HUES48 (cell line): ENCODE results near the gene IL15.

ENCODE experiments used
- H3K27ac ChIP-seq: one replicate; pipeline ENCODE4 v1.7.0; 2013; ENCODE audit warnings: low read depth, low read length, inconsistent platforms
- H3K27me3 ChIP-seq: 2 replicates; pipeline ENCODE4 v1.6.1; 2013; ENCODE audit warnings: mild to moderate bottlenecking, low read length; ENCODE audit not compliant: control insufficient read depth, insufficient read depth
- H3K36me3 ChIP-seq: 2 replicates; pipeline ENCODE4 v1.6.1; 2013; ENCODE audit warnings: low read length; ENCODE audit not compliant: control insufficient read depth, insufficient read depth
- H3K4me1 ChIP-seq: 2 replicates; pipeline ENCODE4 v1.6.1; 2013; ENCODE audit warnings: mild to moderate bottlenecking, low read length; ENCODE audit not compliant: control insufficient read depth, insufficient read depth
- H3K4me3 ChIP-seq: 2 replicates; pipeline ENCODE4 v1.5.1; 2013; ENCODE audit warnings: mild to moderate bottlenecking, low read depth, low read length
- H3K9ac ChIP-seq: 2 replicates; pipeline ENCODE4 v1.6.1; 2013; ENCODE audit warnings: mild to moderate bottlenecking, low read depth, low read length, moderate library complexity
- H3K9me3 ChIP-seq: 2 replicates; pipeline ENCODE4 v1.6.1; 2013; ENCODE audit warnings: low read length; ENCODE audit not compliant: control insufficient read depth, insufficient read depth

The IL15 gene

GRCh38 chr4:141646969-141647368 is 10.6 kb downstream of the IL15 start:
- Histone ChIP-seq H3K4me3 (no peak overlapping the region), H3K36me3 (no peaks in the 10 kb centered on the region), H3K27ac (no peak overlapping the region), H3K4me1 (no peaks in the 10 kb centered on the region), H3K27me3 (no peaks in the 10 kb centered on the region), H3K9me3 (no peaks in the 10 kb centered on the region), H3K9ac (no peak overlapping the region)

DNA sequence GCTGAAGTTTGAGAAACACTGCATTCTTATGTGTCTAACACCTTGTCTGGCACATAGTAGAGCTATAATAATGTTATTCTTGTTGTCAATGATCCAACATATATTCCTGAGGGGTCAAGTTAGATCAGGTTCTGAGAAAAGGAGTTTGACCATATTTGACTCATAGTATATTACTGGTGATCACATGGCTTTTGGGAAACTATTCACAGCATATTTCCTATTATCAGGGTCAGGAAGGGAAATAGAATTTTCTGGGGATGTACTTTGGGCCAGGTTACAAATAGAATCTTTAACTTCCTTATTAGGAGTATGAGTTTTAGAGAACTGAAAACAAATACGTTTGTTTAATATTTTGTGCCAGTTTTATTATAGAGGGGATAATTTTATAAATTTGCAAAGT is 11.6 kb downstream of the IL15 start:
- H3K4me1 ChIP-seq = no peaks in the 10 kb centered on the region
- H3K4me3 ChIP-seq = no peak overlapping the region
- H3K9ac ChIP-seq = no peak overlapping the region
- H3K27me3 ChIP-seq = no peaks in the 10 kb centered on the region
- H3K36me3 ChIP-seq = no peaks in the 10 kb centered on the region
- H3K27ac ChIP-seq = no peak overlapping the region
- H3K9me3 ChIP-seq = no peaks in the 10 kb centered on the region

DNA sequence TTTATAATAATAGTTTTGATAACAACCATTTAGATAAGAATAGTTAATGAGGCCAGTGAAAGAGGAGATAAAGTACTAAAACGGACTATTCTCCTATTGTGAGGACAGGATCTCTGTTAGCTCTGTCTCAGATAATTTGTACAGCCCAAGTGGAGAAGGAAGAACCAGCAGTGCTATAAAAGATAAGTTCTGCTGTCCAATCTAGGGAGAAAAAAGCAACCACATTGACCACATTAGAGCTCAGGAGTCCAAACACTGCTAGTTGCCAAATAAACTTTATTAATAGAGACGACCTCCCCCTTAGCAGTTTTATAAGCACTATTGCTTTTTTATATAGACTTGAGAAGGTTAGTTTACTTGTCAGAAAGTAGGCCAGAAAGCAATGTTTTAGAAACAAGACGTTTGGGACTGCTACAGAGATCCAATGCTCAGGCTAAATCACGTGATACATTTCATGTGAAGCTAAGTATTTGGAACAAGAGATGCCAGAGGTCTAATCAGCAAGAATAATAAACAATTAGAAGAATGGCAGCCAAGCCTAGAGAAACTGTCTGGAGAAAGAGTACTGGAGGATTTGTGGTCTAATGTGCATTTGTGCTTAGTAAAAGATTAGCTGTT is 15.9 kb downstream of the IL15 start:
- Histone ChIP-seq H3K36me3 (no peaks in the 10 kb centered on the region), H3K27ac (no peak overlapping the region), H3K9ac (no peak overlapping the region), H3K27me3 (no peaks in the 10 kb centered on the region), H3K4me3 (no peak overlapping the region), H3K9me3 (no peaks in the 10 kb centered on the region), H3K4me1 (no peaks in the 10 kb centered on the region)

GRCh38 chr4:141654098-141654497 is 17.7 kb downstream of the IL15 start:
- Histone ChIP-seq H3K27me3 (no peaks in the 10 kb centered on the region), H3K36me3 (no peaks in the 10 kb centered on the region), H3K9ac (no peak overlapping the region), H3K9me3 (no peaks in the 10 kb centered on the region), H3K4me3 (no peak overlapping the region), H3K4me1 (no peaks in the 10 kb centered on the region), H3K27ac (no peak overlapping the region)

DNA sequence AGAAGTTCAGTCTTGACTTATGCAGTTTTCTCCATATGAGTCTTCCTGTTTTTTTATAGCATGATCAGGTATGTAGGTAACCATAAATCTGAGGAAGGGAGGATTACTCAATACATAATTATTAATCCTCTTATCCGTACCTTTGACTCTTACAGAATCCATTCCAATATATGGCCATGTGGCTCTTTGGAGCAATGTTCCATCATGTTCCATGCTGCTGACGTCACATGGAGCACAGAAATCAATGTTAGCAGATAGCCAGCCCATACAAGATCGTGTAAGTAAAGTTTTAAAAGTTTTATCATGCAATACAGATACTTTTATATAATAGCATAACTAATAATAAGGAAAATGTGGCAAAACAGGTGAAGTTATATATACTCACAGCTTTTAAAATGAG is 19.6 kb downstream of the IL15 start:
- Histone ChIP-seq H3K4me1 (no peaks in the 10 kb centered on the region), H3K27ac (no peak overlapping the region), H3K9ac (no peak overlapping the region), H3K4me3 (no peak overlapping the region), H3K36me3 (no peaks in the 10 kb centered on the region), H3K9me3 (no peaks in the 10 kb centered on the region), H3K27me3 (no peaks in the 10 kb centered on the region)

GRCh38 chr4:141657550-141658250 is 21.3 kb downstream of the IL15 start:
- H3K9ac ChIP-seq = no peak overlapping the region
- no peak overlapping the region for H3K27ac ChIP-seq
- no peaks in the 10 kb centered on the region for H3K36me3 ChIP-seq
- no peaks in the 10 kb centered on the region for H3K9me3 ChIP-seq
- no peaks in the 10 kb centered on the region for H3K4me1 ChIP-seq
- no peak overlapping the region for H3K4me3 ChIP-seq
- H3K27me3 ChIP-seq = no peaks in the 10 kb centered on the region

DNA sequence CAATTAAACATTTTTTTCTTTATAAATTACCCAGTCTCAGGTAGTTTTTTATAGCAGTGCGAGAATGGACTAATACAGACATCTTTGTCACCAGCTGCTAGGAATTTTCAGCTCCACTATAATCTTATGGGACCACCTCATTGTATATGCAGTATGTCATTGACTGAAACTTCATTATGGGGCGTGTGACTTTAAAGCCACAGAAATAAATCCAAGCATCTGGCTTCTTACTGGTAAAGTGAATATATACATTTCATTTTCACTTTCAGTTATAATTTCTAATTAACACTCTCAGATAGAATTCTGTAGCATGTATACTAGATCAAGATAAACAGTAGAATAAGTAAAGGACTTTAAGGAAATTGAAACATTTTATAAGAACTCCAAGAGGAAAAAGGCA is 21.9 kb downstream of the IL15 start:
- H3K4me3 ChIP-seq = no peak overlapping the region
- H3K27me3 ChIP-seq = no peaks in the 10 kb centered on the region
- H3K9ac ChIP-seq = no peak overlapping the region
- H3K9me3 ChIP-seq = no peaks in the 10 kb centered on the region
- no peaks in the 10 kb centered on the region for H3K4me1 ChIP-seq
- no peaks in the 10 kb centered on the region for H3K36me3 ChIP-seq
- H3K27ac ChIP-seq = no peak overlapping the region

DNA sequence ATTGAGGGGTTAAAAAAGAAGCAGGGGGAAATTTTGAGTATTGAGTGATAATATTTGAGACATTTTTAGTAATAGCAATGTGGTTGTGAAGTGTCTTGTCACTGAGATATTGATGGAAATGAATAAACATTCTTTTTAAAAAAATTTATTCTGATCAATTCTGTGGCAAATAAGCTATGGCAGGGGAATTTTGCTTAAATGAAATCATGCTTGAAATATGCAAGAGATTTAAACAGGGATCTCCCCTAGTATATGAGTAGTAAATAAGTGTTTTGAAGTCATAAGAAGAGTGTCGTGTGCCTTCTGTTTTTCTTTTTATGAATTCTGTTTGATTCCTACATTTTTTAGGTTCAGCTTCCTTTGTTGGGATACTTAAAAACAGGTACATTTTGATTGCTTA is 23.2 kb downstream of the IL15 start:
- Histone ChIP-seq H3K9me3 (no peaks in the 10 kb centered on the region), H3K9ac (no peak overlapping the region), H3K4me1 (no peaks in the 10 kb centered on the region), H3K27me3 (no peaks in the 10 kb centered on the region), H3K4me3 (no peak overlapping the region), H3K36me3 (no peaks in the 10 kb centered on the region), H3K27ac (no peak overlapping the region)

DNA sequence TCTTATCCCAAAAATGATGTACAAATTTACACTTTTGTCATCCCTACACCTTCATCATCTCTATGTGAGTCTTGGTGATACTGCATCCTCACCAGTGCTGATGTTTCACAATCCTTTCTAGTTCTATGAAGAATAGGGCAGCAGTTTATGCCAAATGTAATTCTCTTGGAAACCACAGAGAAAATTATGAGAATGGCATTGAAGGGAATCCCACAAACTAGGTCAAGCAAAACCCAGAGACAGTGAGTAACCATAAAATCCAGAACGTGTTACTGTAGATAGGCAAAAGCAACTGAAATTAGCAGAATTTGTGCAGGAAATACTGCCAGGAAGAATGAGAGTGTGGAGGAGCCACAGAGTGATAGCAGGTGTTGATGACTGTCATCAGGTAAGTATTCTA is 24.5 kb downstream of the IL15 start:
- Histone ChIP-seq H3K4me3 (no peak overlapping the region), H3K27me3 (no peaks in the 10 kb centered on the region), H3K27ac (no peak overlapping the region), H3K36me3 (no peaks in the 10 kb centered on the region), H3K9me3 (no peaks in the 10 kb centered on the region), H3K9ac (no peak overlapping the region), H3K4me1 (no peaks in the 10 kb centered on the region)

DNA sequence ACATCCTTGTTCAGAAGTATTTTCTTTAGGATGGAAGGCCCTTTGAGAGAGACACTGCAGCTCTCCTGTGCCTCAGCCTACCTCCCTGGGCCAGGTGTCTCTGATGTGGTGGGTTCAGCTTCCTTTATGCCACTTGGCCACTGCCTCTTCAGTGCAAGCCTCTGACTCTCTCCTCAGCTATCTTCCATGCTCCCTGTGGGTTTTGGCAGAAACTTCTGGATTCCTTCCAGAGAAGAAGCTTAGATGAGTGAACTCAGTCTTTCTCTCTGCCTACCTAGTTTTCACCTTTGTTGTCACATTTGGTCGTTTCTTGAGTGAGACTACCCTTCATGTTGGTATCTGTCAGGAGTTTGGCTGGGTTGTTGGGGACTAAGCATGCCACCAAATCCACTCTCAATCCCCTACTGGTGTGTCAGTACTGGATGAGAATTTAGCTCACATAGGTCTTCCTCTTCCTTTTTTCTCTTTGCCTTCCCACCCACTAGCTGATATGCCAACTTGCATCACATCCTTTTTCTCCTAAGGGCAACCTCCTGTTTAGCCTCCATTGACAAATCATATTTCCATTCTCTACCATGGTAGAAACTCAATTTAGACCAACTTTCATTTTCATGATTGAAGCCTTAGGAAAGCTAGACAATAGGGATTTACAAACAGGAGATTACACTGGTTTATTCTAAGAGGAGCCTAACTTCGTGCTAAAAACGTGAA is 32.0 kb downstream of the IL15 start:
- Histone ChIP-seq H3K36me3 (no peaks in the 10 kb centered on the region), H3K4me3 (no peak overlapping the region), H3K27me3 (no peaks in the 10 kb centered on the region), H3K27ac (no peak overlapping the region), H3K4me1 (no peaks in the 10 kb centered on the region), H3K9ac (no peak overlapping the region), H3K9me3 (no peaks in the 10 kb centered on the region)

DNA sequence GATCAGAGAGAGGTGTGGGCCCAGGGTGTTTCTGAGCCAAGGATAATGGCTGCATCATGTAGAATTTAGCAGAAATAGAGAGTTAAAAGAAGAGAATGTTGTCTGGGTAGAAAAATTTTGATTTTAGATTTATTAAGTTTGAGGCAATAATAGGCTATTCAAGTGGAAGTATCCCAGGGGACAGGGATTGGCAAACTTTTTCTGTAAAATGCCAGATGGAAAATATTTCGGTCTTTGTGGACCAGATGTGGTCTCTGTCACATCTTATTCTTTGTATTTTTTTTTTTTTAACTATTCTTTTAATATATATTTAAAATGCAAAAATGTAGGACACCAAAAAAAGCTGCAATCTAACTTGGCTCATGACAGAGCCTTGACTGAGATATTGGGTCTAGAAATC is 33.1 kb downstream of the IL15 start:
- H3K36me3 ChIP-seq = no peaks in the 10 kb centered on the region
- H3K27me3 ChIP-seq = no peaks in the 10 kb centered on the region
- no peaks in the 10 kb centered on the region for H3K4me1 ChIP-seq
- no peaks in the 10 kb centered on the region for H3K9me3 ChIP-seq
- H3K4me3 ChIP-seq = no peak overlapping the region
- H3K9ac ChIP-seq = no peak overlapping the region
- no peak overlapping the region for H3K27ac ChIP-seq
